K562 (cell line): ENCODE data around the gene CAMKV. TPM values are rescaled to one million over a fixed set of nuclear protein-coding genes. Genes with fewer than 3 reads are reported as not detected.

Experiments
- ATAC-seq: fragments of 200-7000 bp; cut with Tn5 transposase; 3 replicates; pipeline ENCODE4 v1.9.1; 2020; ENCODE audit warnings: moderate library complexity
- BruUV-seq: library from RNA; stranded (reverse); fragments of 400-500 nt; replicated peaks from 2 replicates; lab custom pipeline; 2021; lab: Mats Ljungman, UMichigan
- CTCF ChIA-PET: fragments of 300-600 bp; formaldehyde crosslinking; extraction: SDS; loops from one replicate; lab custom pipeline; 2021; ENCODE audit warnings: low intra/inter-chr PET ratio; lab: Yijun Ruan, JAX
- POLR2A ChIA-PET: fragments of 300-600, 350-650 bp; sonication (Branson Sonifier 250); formaldehyde crosslinking; extraction: SDS; loops from one replicate; lab custom pipeline; 2021; ENCODE audit warnings: antibody characterized with exemption, inconsistent platforms; lab: Yijun Ruan, JAX
- DNase-seq, 4 experiments: peaks; one replicate each; pipeline versions ENCODE4 v3.0.0 to v3.0.0-alpha.2; 2011 to 2018; ENCODE audit warnings: low spot score in 3 of 4, mixed read lengths in 3 of 4; ENCODE audit errors: extremely low read depth in 1 of 4
- FAIRE-seq: peaks from 2 replicates; lab custom pipeline; 2011; peaks lifted over from hg19 to GRCh38; lab: Jason Lieb, UNC
- H2AFZ ChIP-seq: 2 replicates; pipeline ENCODE4 v1.6.0; 2011; ENCODE audit warnings: low read depth, low read length, control low read depth, inconsistent platforms
- H3K27ac ChIP-seq: fragments of 200-600 bp; 3 replicates; pipeline ENCODE4 v1.8.0; 2011; ENCODE audit warnings: low read depth, mild to moderate bottlenecking, control low read depth, inconsistent platforms, low read length, moderate library complexity, mixed read lengths; ENCODE audit errors: extremely low read depth
- H3K27me3 ChIP-seq, 2 experiments: fragments of 300-600 bp in 1 of 2; 2 replicates in 1 of 2; 3 replicates in 1 of 2; pipeline versions ENCODE4 v1.6.0 to v1.8.0; 2011; ENCODE audit warnings: inconsistent platforms in 2 of 2, low read length in 2 of 2, mild to moderate bottlenecking in 1 of 2, mixed read lengths in 1 of 2, moderate library complexity in 1 of 2; ENCODE audit not compliant: control insufficient read depth in 2 of 2, insufficient read depth in 2 of 2
- H3K36me3 ChIP-seq: fragments of 300-600 bp; 3 replicates; pipeline ENCODE4 v1.8.0; 2011; ENCODE audit warnings: mild to moderate bottlenecking, low read length, inconsistent platforms; ENCODE audit not compliant: control insufficient read depth, insufficient read depth
- H3K4me1 ChIP-seq, 2 experiments: fragments of 200-600 bp in 1 of 2; replicated peaks in 1 of 2; 2 replicates in 1 of 2; 3 replicates in 1 of 2; pipeline versions ENCODE4 v1.5.1 to v1.8.0; 2011; ENCODE audit warnings: inconsistent platforms in 2 of 2, low read length in 2 of 2, mild to moderate bottlenecking in 1 of 2, mixed read lengths in 1 of 2, moderate library complexity in 1 of 2; ENCODE audit not compliant: control insufficient read depth in 2 of 2, insufficient read depth in 2 of 2
- H3K4me2 ChIP-seq: 2 replicates; pipeline ENCODE4 v1.6.1; 2011; ENCODE audit warnings: low read length, control low read depth, inconsistent platforms, mixed read lengths; ENCODE audit not compliant: insufficient read depth
- H3K4me3 ChIP-seq: fragments of 200-600 bp; sonication (generic), shearing (Covaris generic); 2 replicates; pipeline ENCODE4 v1.5.1; 2016; ENCODE audit warnings: control low read depth, inconsistent platforms
- H3K79me2 ChIP-seq: fragments of 200-600 bp; 3 replicates; pipeline ENCODE4 v1.8.0; 2011; ENCODE audit warnings: low read length, inconsistent platforms; ENCODE audit not compliant: control insufficient read depth, insufficient read depth
- H3K9ac ChIP-seq, 2 experiments: 2 replicates each; pipeline versions ENCODE4 v1.6.0 to v1.6.1; 2011; ENCODE audit warnings: low read depth in 2 of 2, low read length in 2 of 2, control low read depth in 1 of 2, inconsistent platforms in 1 of 2, mild to moderate bottlenecking in 1 of 2, mixed read lengths in 1 of 2; ENCODE audit not compliant: insufficient read depth in 1 of 2
- H3K9me1 ChIP-seq: one replicate; pipeline ENCODE4 v1.6.0; 2011; ENCODE audit warnings: inconsistent platforms, mild to moderate bottlenecking, low read length, moderate library complexity; ENCODE audit not compliant: control insufficient read depth, insufficient read depth
- H3K9me3 ChIP-seq: replicated peaks from 2 replicates; pipeline ENCODE4 v1.5.1; 2011; ENCODE audit warnings: low read depth, low read length, inconsistent platforms; ENCODE audit not compliant: control insufficient read depth, insufficient read depth
- H4K20me1 ChIP-seq: replicated peaks from 2 replicates; pipeline ENCODE4 v1.6.1; 2011; ENCODE audit warnings: low read length, inconsistent platforms, mixed read lengths; ENCODE audit not compliant: control insufficient read depth, insufficient read depth
- CREB1 ChIP-seq, 2 experiments: sonication (generic) in 1 of 2; formaldehyde crosslinking in 1 of 2; IDR thresholded peaks; 2 replicates each; pipeline versions ENCODE4 v1.6.1 to v1.8.0; 2012 to 2022; ENCODE audit warnings: inconsistent platforms in 1 of 2, mild to moderate bottlenecking in 1 of 2, missing genetic modification reagents in 1 of 2, moderate library complexity in 1 of 2
- SAP30 ChIP-seq: fragments of 200-600 bp; sonication (generic); IDR thresholded peaks from 2 replicates; pipeline ENCODE4 v1.6.1; 2012; ENCODE audit warnings: borderline replicate concordance, low read depth, mild to moderate bottlenecking, moderate library complexity, low read length, control low read depth, inconsistent platforms; ENCODE audit not compliant: insufficient read depth, poor library complexity, severe bottlenecking
- ZBTB33 ChIP-seq: sonication (generic); formaldehyde crosslinking; IDR thresholded peaks from 2 replicates; pipeline ENCODE4 v1.8.1; 2023; ENCODE audit warnings: mild to moderate bottlenecking, missing genetic modification reagents
- WGBS: fragments of 100-300 bp; shearing (Covaris generic); methylation state at CpG from one replicate; pipeline ENCODE4 v1.1.6; 2016; ENCODE audit warnings: low coverage, mixed read lengths; ENCODE audit not compliant: insufficient coverage; ENCODE audit errors: missing lambda C conversion rate; 5-methylcytosine and 5-hydroxymethylcytosine counted together
- in situ Hi-C: fragments of 300-500 bp; cut with MboI; formaldehyde crosslinking; loops from 4 replicates; pipeline ENCODE4 v1.15.0; 2018; ENCODE audit warnings: inconsistent platforms, mixed read lengths
- intact Hi-C: fragments of 100-400 bp; cut with micrococcal nuclease; formaldehyde crosslinking; loops from 2 replicates; pipeline ENCODE4 v1.14.2; 2022
- polyA plus RNA-seq, 8 experiments: library from polyadenylated mRNA; depleted of rRNA in 4 of 8; stranded (reverse) in 5 of 8; unstranded in 3 of 8; fragments of >200 nt; fragmentation: Nextera tagmentation in 2 of 8; fragmentation: Illumina TruSeq in 1 of 8; extraction: Ambion mirVana in 2 of 8; extraction: Trizol in 1 of 8; gene quantifications; 2 replicates each; pipeline versions ENCODE4 v1.2.1 to v1.2.3, GENCODE V29; 2011 to 2014; ENCODE audit warnings: inconsistent platforms in 1 of 8, missing spikeins in 1 of 8
- total RNA-seq, 7 experiments: library from RNA; depleted of rRNA in 6 of 7; stranded (reverse); fragments of >200 nt in 6 of 7; fragmentation: Illumina TruSeq in 2 of 7; extraction: Trizol in 2 of 7; gene quantifications; 2 replicates each; pipeline versions ENCODE4 v1.2.1 to v1.2.3, GENCODE V29; 2011 to 2021; ENCODE audit warnings: low replicate concordance in 1 of 7

CAMKV gene
- total and polyA plus RNA-seq, 9 of the 15 experiments (the other 6 are each of a cell fraction or from before 2014, with no cell fraction given) = 0.08 to 2.7 (median 0.79) TPM

GRCh38 chr3:49902511-49903345 is 33.0 kb upstream of the CAMKV start:
- POLR2A ChIA-PET = interaction anchor here (0.5 to 1.4 kb wide), 2 partner anchors 12 to 104 kb away, joined by 3 to 5 read pairs; no protein-coding TSS in a partner anchor
- peaks cover 27% of the 10 kb centered on the region for H3K79me2 ChIP-seq

More at GRCh38 chr3:49902511-49903345, 33.0 kb upstream of the CAMKV start:
- ATAC-seq = no peak
- Histone ChIP-seq H3K9ac (peak overlapping the region; percentile 62 to 92; a peak in 3 of 4 replicates), H4K20me1 (no peaks in the 10 kb centered on the region), H2AFZ (no peak overlapping the region), H3K27ac (no peak overlapping the region), H3K4me1 (peaks cover 30 to 65% of the 10 kb centered on the region in 2 experiments), H3K36me3 (peaks cover 2% of the 10 kb centered on the region; the same call in 1 of the 3 replicates), H3K27me3 (no peaks in the 10 kb centered on the region), H3K4me3 (peak overlapping the region; percentile 40; the same call in 1 of the 2 replicates), H3K4me2 (peak overlapping the region; percentile 83), H3K9me1 (no peaks in the 10 kb centered on the region), H3K9me3 (no peaks in the 10 kb centered on the region)
- no TSS peak for BruUV-seq
- 80% methylated on average over 25 of the region's 44 CpGs for WGBS
- DNase-seq = no peak
- no peak for FAIRE-seq
- TF ChIP-seq ZBTB33 (CRISPR knock-in tag) (peak; percentile 8; the same call in 1 of the 2 replicates), CREB1 (IDR thresholded peaks at IDR 0.05) (no peak), CREB1 (CRISPR knock-in tag; IDR thresholded peaks at IDR 0.05) (peak; percentile 9; the same call in 1 of the 2 replicates), SAP30 (no peak)
- intact Hi-C loops = loop anchor here (10.0 kb wide), 1 partner anchor 348 kb away; the partner anchor contains the start of gene BSN
- CTCF ChIA-PET = no interaction called here
- in situ Hi-C loops = no loop called here
